ENCODE measurements around the gene IKBKG. TPM values are rescaled to one million over a fixed set of nuclear protein-coding genes. Genes with fewer than 3 reads are reported as not detected.
"Not testable (repeated sequence)": the region's sequence is repeated elsewhere in the genome, so short reads cannot be mapped to it uniquely, and the experiment has no call there.

IKBKG gene
- 13.4 TPM for polyA plus RNA-seq (2013, experiment 1 of 2)
- polyA plus RNA-seq (2013, experiment 2 of 2): 11.3 TPM

GRCh38 chrX:154547245-154548027 lies at the start of gene IKBKG:
IKBKG (plus strand) TSS chrX:154547620; CDS start chrX:154552003, 4,383 bp downstream.
- no peaks in the 10 kb centered on the region for H3K27me3 ChIP-seq (ENCODE audit: insufficient read depth, low read length)
- H3K4me1 ChIP-seq (ENCODE audit: insufficient read depth, low read length): no peaks in the 10 kb centered on the region
- no peaks in the 10 kb centered on the region for H3K9me3 ChIP-seq (ENCODE audit: insufficient read depth, low read depth, low read length)
- H3K36me3 ChIP-seq (ENCODE audit: insufficient read depth, low read length): peaks cover 16% of the 10 kb centered on the region
- peak within 1 kb of the TSS; percentile 96 for H3K27ac ChIP-seq (ENCODE audit: low read depth, low read length)
- H3K4me3 ChIP-seq (ENCODE audit: low read length): peak within 1 kb of the TSS; percentile 90
- H3K9ac ChIP-seq (ENCODE audit: low read depth, low read length): peak within 1 kb of the TSS; percentile 89
- under 1% methylated on average over 69 of the region's 69 CpGs for WGBS

GRCh38 chrX:154501423-154501822 lies 46.0 kb upstream of the IKBKG start:
- H3K4me3 ChIP-seq (ENCODE audit: low read length); H3K27me3 ChIP-seq (ENCODE audit: insufficient read depth, low read length); H3K4me1 ChIP-seq (ENCODE audit: insufficient read depth, low read length); H3K36me3 ChIP-seq (ENCODE audit: insufficient read depth, low read length); H3K9ac ChIP-seq (ENCODE audit: low read depth, low read length); H3K27ac ChIP-seq (ENCODE audit: low read depth, low read length); H3K9me3 ChIP-seq (ENCODE audit: insufficient read depth, low read depth, low read length): not testable (repeated sequence)
- 96% methylated on average over 7 of the region's 7 CpGs for WGBS

GRCh38 chrX:154502098-154502497 lies 45.3 kb upstream of the IKBKG start:
- Histone ChIP-seq H3K36me3 (ENCODE audit: insufficient read depth, low read length) (peaks cover 3% of the 10 kb centered on the region; the same call in 1 of the 2 replicates), H3K4me3 (ENCODE audit: low read length) (no peak overlapping the region), H3K9me3 (ENCODE audit: insufficient read depth, low read depth, low read length) (no peaks in the 10 kb centered on the region), H3K4me1 (ENCODE audit: insufficient read depth, low read length) (no peaks in the 10 kb centered on the region), H3K27me3 (ENCODE audit: insufficient read depth, low read length) (no peaks in the 10 kb centered on the region), H3K9ac (ENCODE audit: low read depth, low read length) (no peak overlapping the region), H3K27ac (ENCODE audit: low read depth, low read length) (no peak overlapping the region)
- 86% methylated on average over 7 of the region's 8 CpGs for WGBS

- 94% methylated on average over 3 of the region's 3 CpGs for WGBS
- Histone ChIP-seq H3K27me3 (ENCODE audit: insufficient read depth, low read length) (no peaks in the 10 kb centered on the region), H3K36me3 (ENCODE audit: insufficient read depth, low read length) (peaks cover 3% of the 10 kb centered on the region; the same call in 1 of the 2 replicates), H3K9me3 (ENCODE audit: insufficient read depth, low read depth, low read length) (no peaks in the 10 kb centered on the region), H3K4me1 (ENCODE audit: insufficient read depth, low read length) (no peaks in the 10 kb centered on the region), H3K27ac (ENCODE audit: low read depth, low read length) (no peak overlapping the region), H3K9ac (ENCODE audit: low read depth, low read length) (no peak overlapping the region), H3K4me3 (ENCODE audit: low read length) (no peak overlapping the region)
Observed at GRCh38 chrX:154502989-154503388, 44.4 kb upstream of the IKBKG start.

- Histone ChIP-seq H3K9me3 (ENCODE audit: insufficient read depth, low read depth, low read length) (no peaks in the 10 kb centered on the region), H3K4me1 (ENCODE audit: insufficient read depth, low read length) (no peaks in the 10 kb centered on the region), H3K9ac (ENCODE audit: low read depth, low read length) (no peak overlapping the region), H3K4me3 (ENCODE audit: low read length) (no peak overlapping the region), H3K27me3 (ENCODE audit: insufficient read depth, low read length) (no peaks in the 10 kb centered on the region), H3K36me3 (ENCODE audit: insufficient read depth, low read length) (peaks cover 9% of the 10 kb centered on the region; the same call in 1 of the 2 replicates), H3K27ac (ENCODE audit: low read depth, low read length) (no peak overlapping the region)
- 82% methylated on average over 12 of the region's 12 CpGs for WGBS
Observed at GRCh38 chrX:154505734-154506133, 41.7 kb upstream of the IKBKG start.

- WGBS: 95% methylated on average over 37 of the region's 37 CpGs
- H3K9ac ChIP-seq (ENCODE audit: low read depth, low read length): no peak overlapping the region
- H3K9me3 ChIP-seq (ENCODE audit: insufficient read depth, low read depth, low read length): no peaks in the 10 kb centered on the region
- peaks cover 9% of the 10 kb centered on the region; the same call in 1 of the 2 replicates for H3K36me3 ChIP-seq (ENCODE audit: insufficient read depth, low read length)
- H3K4me1 ChIP-seq (ENCODE audit: insufficient read depth, low read length): no peaks in the 10 kb centered on the region
- H3K27me3 ChIP-seq (ENCODE audit: insufficient read depth, low read length): no peaks in the 10 kb centered on the region
- no peak overlapping the region for H3K27ac ChIP-seq (ENCODE audit: low read depth, low read length)
- H3K4me3 ChIP-seq (ENCODE audit: low read length): no peak overlapping the region
Observed at GRCh38 chrX:154506483-154507332, 40.7 kb upstream of the IKBKG start.

GRCh38 chrX:154507673-154508383 lies 39.6 kb upstream of the IKBKG start:
- Histone ChIP-seq H3K4me3 (ENCODE audit: low read length) (no peak overlapping the region), H3K36me3 (ENCODE audit: insufficient read depth, low read length) (peaks cover 9% of the 10 kb centered on the region; the same call in 1 of the 2 replicates), H3K27me3 (ENCODE audit: insufficient read depth, low read length) (no peaks in the 10 kb centered on the region), H3K27ac (ENCODE audit: low read depth, low read length) (no peak overlapping the region), H3K4me1 (ENCODE audit: insufficient read depth, low read length) (no peaks in the 10 kb centered on the region), H3K9me3 (ENCODE audit: insufficient read depth, low read depth, low read length) (no peaks in the 10 kb centered on the region), H3K9ac (ENCODE audit: low read depth, low read length) (no peak overlapping the region)
- WGBS: 85% methylated on average over 23 of the region's 24 CpGs

- Histone ChIP-seq H3K27ac (ENCODE audit: low read depth, low read length) (no peak overlapping the region), H3K9me3 (ENCODE audit: insufficient read depth, low read depth, low read length) (no peaks in the 10 kb centered on the region), H3K4me3 (ENCODE audit: low read length) (no peak overlapping the region), H3K36me3 (ENCODE audit: insufficient read depth, low read length) (peaks cover 9% of the 10 kb centered on the region; the same call in 1 of the 2 replicates), H3K4me1 (ENCODE audit: insufficient read depth, low read length) (no peaks in the 10 kb centered on the region), H3K9ac (ENCODE audit: low read depth, low read length) (no peak overlapping the region), H3K27me3 (ENCODE audit: insufficient read depth, low read length) (no peaks in the 10 kb centered on the region)
- WGBS: 91% methylated on average over 13 of the region's 13 CpGs
Observed at GRCh38 chrX:154508384-154508745, 39.1 kb upstream of the IKBKG start.

GRCh38 chrX:154509455-154509854 lies 38.0 kb upstream of the IKBKG start:
- Histone ChIP-seq H3K9ac (ENCODE audit: low read depth, low read length) (no peak overlapping the region), H3K27me3 (ENCODE audit: insufficient read depth, low read length) (no peaks in the 10 kb centered on the region), H3K36me3 (ENCODE audit: insufficient read depth, low read length) (peaks cover 9% of the 10 kb centered on the region; the same call in 1 of the 2 replicates), H3K27ac (ENCODE audit: low read depth, low read length) (no peak overlapping the region), H3K9me3 (ENCODE audit: insufficient read depth, low read depth, low read length) (no peaks in the 10 kb centered on the region), H3K4me1 (ENCODE audit: insufficient read depth, low read length) (no peaks in the 10 kb centered on the region), H3K4me3 (ENCODE audit: low read length) (no peak overlapping the region)
- no CpG with 5 or more reads among the region's 5 CpGs for WGBS

GRCh38 chrX:154511761-154512160 lies 35.7 kb upstream of the IKBKG start:
- Histone ChIP-seq H3K27ac (ENCODE audit: low read depth, low read length) (no peak overlapping the region), H3K36me3 (ENCODE audit: insufficient read depth, low read length) (peaks cover 6% of the 10 kb centered on the region; the same call in 1 of the 2 replicates), H3K27me3 (ENCODE audit: insufficient read depth, low read length) (no peaks in the 10 kb centered on the region), H3K9ac (ENCODE audit: low read depth, low read length) (no peak overlapping the region), H3K9me3 (ENCODE audit: insufficient read depth, low read depth, low read length) (no peaks in the 10 kb centered on the region), H3K4me1 (ENCODE audit: insufficient read depth, low read length) (no peaks in the 10 kb centered on the region), H3K4me3 (ENCODE audit: low read length) (no peak overlapping the region)
- WGBS: 94% methylated on average over 11 of the region's 12 CpGs

Measured in HUES64 (cell line).